Hematopoietic multipotent progenitor cell treated with erythropoietin and hydrocortisone succinate and interleukin-3 and kit ligand, for 6 days (in vitro differentiated cells): ENCODE measurements around the gene DNAH17.

Experiments used
- DNase-seq: peaks from one replicate; pipeline ENCODE4 v3.0.0-alpha.2; 2015

DNAH17 gene

DNA sequence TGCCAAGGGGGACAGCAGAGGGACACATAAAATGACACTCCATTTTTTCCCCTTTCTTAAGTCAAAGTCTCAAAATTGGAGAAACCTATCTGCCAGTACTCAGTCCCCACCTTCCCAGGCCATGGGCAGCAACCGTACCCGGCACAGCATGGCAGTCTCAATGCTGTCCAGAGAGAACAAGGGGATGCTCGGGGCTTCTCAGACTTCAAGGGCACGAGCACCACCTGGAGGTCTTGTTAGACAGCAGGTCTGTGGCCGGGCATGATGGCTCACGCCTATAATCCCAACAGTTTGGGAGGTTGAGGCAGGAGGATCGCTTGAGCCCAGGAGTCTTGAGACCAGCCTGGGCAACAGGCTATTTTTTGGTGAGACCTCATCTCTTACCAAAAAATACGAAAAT, 3.2 kb downstream of the DNAH17 start:
- DNase-seq, result no peak

GRCh38 chr17:78572239-78573205, 4.7 kb downstream of the DNAH17 start:
- DNase-seq, result no peak

- DNase-seq, result no peak
Observed at GRCh38 chr17:78571329-78571728, 5.9 kb downstream of the DNAH17 start.

- DNase-seq, result peak; percentile 46
Observed at GRCh38 chr17:78568494-78569115, 8.6 kb downstream of the DNAH17 start.

GRCh38 chr17:78567991-78568390, 9.2 kb downstream of the DNAH17 start:
- no peak for DNase-seq

DNA sequence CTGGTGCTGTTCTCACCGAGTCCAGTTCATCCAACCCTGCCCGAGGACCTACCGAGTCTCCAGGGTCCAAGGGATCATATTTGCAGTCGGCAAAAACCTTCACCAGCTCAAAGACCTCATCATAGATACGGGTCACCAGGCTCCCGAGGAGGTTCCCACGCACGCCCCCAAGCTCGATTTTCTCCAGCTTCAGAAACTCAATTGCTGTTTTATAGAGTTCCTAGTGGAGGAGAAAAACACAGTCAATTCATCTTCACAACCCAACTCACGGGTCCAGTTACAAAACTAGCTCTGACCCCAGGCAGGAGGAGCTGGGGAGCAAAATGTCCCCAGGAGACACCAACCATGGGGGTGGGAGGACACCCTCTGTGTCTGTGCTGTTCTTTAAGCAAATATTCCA, 10.2 kb downstream of the DNAH17 start:
- DNase-seq, result no peak

GRCh38 chr17:78563189-78564145, 13.7 kb downstream of the DNAH17 start:
- no peak for DNase-seq

DNA sequence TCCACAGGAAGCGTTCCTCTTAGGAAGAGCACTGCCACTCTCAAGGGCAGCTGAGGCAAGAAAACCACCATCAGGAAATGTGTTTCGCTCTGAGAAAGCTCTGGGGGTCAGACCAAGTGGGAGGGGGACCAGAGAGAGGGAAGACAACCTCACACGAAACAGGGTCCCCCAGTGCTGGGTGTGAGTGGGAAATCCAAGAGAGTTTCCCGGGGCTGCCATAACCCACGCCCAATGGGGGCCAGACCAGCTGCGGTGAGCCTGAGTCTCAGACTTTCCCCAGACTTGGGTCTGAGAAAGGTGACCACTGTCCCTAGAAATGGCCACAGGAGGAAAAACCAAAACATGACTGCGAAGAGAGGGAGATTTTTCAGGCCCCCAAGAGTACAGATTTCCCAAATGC, 14.5 kb downstream of the DNAH17 start:
- DNase-seq, result no peak

DNA sequence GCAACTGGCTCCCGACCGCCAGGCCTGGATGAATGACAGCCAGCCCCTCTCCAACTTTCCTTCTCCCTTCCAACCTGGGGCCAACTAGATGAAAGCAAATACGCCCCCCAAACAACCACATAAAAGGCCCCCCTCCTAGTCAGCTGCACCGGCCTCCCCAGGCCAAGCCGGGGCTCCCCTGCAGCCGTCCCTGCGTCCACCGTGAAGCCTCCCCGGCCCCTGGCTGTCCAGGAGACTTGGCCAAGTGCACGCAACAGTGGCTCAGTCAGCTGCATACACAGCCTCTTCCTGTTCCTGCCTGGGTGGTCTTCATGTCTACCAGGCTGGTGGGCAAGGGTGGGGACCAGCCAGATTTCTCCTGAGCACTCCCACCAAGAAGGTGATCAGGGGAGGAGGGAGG, 16.0 kb downstream of the DNAH17 start:
- no peak for DNase-seq

- DNase-seq, result no peak
Observed at GRCh38 chr17:78560731-78561130, 16.5 kb downstream of the DNAH17 start.

DNA sequence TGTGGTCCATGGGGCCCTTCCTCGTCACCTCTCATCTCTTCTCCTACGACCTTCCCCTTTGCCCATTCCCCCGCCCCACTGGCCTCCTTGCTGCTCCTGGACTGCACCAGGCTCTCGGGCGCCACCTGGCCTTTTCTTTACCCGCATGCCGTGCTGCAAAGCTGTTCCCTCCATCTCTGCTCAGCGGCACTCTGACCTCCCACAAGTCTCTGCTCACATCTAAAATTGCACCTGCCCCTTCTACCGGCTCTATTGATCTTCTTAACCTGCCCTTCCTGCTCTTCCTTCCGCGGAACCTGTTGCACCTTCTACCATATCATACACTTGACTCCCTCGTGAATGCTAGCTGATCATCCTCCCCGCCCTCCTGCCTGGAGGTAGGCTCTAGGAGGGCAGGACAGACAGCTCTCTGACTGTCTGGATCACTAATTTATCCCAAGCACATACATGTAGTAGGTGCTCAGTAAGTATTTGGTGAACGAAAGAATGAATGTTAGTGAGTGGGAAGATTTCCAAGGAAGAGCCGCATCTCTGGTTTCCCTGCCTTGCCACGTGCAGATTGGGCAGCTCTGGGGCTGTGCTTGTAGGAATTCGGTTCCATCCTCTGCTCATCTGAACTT, 17.3 kb downstream of the DNAH17 start:
- peak; percentile 13 for DNase-seq

GRCh38 chr17:78558989-78559388, 18.2 kb downstream of the DNAH17 start:
- no peak for DNase-seq

GRCh38 chr17:78558181-78558850, 18.9 kb downstream of the DNAH17 start:
- no peak for DNase-seq

DNA sequence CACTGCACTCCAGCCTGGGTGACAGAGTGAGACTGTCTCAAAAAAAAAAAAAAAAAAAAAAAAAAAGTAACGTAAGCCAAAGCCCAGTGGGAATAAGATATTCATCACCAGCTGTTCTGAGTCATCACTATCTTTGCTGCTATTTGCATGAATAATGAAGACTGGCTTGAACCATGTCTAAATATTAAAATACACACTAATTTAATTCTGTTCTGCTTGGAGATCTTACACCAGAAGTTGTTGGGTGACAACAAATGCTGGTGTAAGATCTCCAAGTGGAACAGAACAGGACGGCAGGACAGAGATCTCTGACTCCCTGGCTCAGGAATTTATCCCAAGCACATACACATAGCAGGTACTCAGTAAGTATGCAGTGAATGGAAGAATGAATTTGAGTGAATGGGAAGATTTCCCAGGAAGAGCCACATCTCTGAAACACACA, 19.6 kb downstream of the DNAH17 start:
- DNase-seq, result peak; percentile 17

DNA sequence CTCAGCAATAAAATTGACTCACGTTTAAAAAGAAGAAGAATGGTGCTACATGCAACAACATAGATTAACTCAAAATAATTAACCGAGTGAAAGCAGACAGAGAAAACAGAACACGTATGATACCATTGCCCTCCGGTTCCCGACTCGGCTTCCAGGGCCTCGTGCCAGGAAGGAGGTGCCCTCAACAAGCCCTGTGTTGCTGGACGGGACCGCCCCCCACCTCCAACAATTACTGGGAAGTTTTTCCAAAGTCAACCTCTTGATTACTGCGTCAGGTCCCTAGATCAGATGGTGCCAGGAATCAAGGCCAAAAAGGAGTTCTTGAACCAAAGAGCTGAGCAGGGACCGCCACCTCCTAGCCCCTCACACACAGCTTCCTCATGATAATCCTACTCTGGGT, 20.4 kb downstream of the DNAH17 start:
- no peak for DNase-seq

DNA sequence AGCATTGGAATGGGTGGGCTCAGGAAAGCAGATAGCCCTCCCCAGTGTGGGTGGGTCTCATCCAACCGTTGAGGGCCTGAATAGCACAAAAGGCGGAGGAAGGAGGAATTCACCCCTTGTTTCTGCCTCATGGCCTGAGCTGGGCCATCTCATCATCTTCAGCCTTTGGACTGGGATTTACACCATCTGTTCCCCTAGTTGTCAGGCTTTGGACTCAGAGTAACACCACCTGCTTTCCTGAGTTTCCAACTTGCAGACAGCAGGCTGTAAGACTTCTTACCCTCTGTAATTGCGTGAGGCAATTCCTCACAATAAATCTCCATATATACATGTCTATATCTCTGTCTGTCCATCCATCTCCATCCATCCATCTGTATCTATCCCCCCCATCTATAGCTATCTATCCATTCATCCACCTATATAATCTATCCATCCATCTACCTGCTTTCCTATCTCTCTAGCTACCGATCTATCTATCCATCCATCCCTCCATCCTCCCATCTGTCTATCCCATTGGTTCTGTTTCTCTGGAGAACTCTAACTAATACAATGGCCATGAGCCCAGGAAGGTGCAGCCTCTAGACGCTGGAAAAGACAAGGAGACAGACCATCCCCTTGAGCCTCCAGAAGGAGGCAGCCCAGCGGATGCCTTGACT, 21.3 kb downstream of the DNAH17 start:
- DNase-seq, result no peak

GRCh38 chr17:78550464-78550863, 26.7 kb downstream of the DNAH17 start:
- no peak for DNase-seq

GRCh38 chr17:78548725-78549124, 28.5 kb downstream of the DNAH17 start:
- DNase-seq, result no peak

- no peak for DNase-seq
Observed at GRCh38 chr17:78547035-78547434, 30.2 kb downstream of the DNAH17 start.

- no peak for DNase-seq
Observed at GRCh38 chr17:78546476-78546875, 30.7 kb downstream of the DNAH17 start.
